ENCODE measurements around the gene UCN3. TPM values are rescaled to one million over a fixed set of nuclear protein-coding genes. Genes with fewer than 3 reads are reported as not detected.

Gene UCN3
- total and polyA plus RNA-seq, 10 of the 15 experiments (the other 5 are each of a cell fraction or from before 2014, with no cell fraction given): not detected

- CTCF ChIA-PET: interaction anchor here (0.9 to 4.1 kb wide), 4 partner anchors 15 to 603 kb away, joined by 3 to 26 read pairs (median 4); no protein-coding TSS in a partner anchor
- RAD21 ChIA-PET (ENCODE audit: unreplicated experiment): interaction anchor here (0.7 to 1.2 kb wide), 2 partner anchors 35 to 604 kb away, joined by 3 to 4 read pairs; no protein-coding TSS in a partner anchor
- no peak overlapping the region for H2AFZ ChIP-seq (ENCODE audit: control insufficient read depth, low read depth, low read length)
- H3K4me2 ChIP-seq (ENCODE audit: control insufficient read depth, insufficient read depth): no peak overlapping the region
- no peak overlapping the region for H3K4me3 ChIP-seq
- no TSS peak for BruUV-seq (replicated peaks)
- POLR2A ChIA-PET: no interaction called here
- no peaks in the 10 kb centered on the region for H3K36me3 ChIP-seq (ENCODE audit: control insufficient read depth in 2 of 2, insufficient read depth in 2 of 2, low read length in 1 of 2)
- intact Hi-C loops (cut with micrococcal nuclease; ENCODE audit: unreplicated experiment) (no loop called here), in situ Hi-C loops (cut with MboI) (no loop called here)
- DNase-seq (ENCODE audit: low read depth, low spot score): no peak
- no peak for FAIRE-seq
- H3K9me3 ChIP-seq (replicated peaks; ENCODE audit: control insufficient read depth, insufficient read depth, low read length): no peaks in the 10 kb centered on the region; the same call in 1 of the 3 replicates
- SMC1A ChIA-PET (ENCODE audit: uncharacterized antibody, unreplicated experiment): interaction anchor here (0.7 kb wide), 1 partner anchor 16 kb away, joined by 3 read pairs; no protein-coding TSS in a partner anchor
- no peak overlapping the region for H3K27ac ChIP-seq (ENCODE audit: control insufficient read depth, insufficient read depth)
- ATAC-seq: no peak
- H3K79me2 ChIP-seq (ENCODE audit: control insufficient read depth, insufficient read depth, low read length): peaks cover 17% of the 10 kb centered on the region
- H3K27me3 ChIP-seq (replicated peaks in 1 of 2; ENCODE audit: control insufficient read depth in 2 of 2, insufficient read depth in 2 of 2, low read length in 1 of 2): no peaks in the 10 kb centered on the region
- H3K4me1 ChIP-seq (ENCODE audit: control insufficient read depth, insufficient read depth, low read length): no peaks in the 10 kb centered on the region
- H3K9ac ChIP-seq (ENCODE audit: control insufficient read depth, insufficient read depth, low read length): no peak overlapping the region
- no peaks in the 10 kb centered on the region for H4K20me1 ChIP-seq (ENCODE audit: control insufficient read depth, insufficient read depth)
- no peak for TF ChIP-seq HCFC1 (IDR thresholded peaks at IDR 0.05; ENCODE audit: low read length)
- no peak for TF ChIP-seq KLF5 (IDR thresholded peaks at IDR 0.05; ENCODE audit: partially characterized antibody)
- TF ChIP-seq ETV6 (conservative IDR thresholded peaks at IDR 0.05 in 1 of 2, IDR thresholded peaks at IDR 0.05 in 1 of 2; ENCODE audit: borderline replicate concordance in 1 of 2, low read depth in 1 of 2): no peak
- no peak for TF ChIP-seq CUX1 (IDR thresholded peaks at IDR 0.05; ENCODE audit: insufficient replicate concordance, low read depth, low read length)
- TF ChIP-seq SIX5 (IDR thresholded peaks at IDR 0.05; ENCODE audit: low read depth, low read length, severe bottlenecking): no peak
- TF ChIP-seq TCF7 (IDR thresholded peaks at IDR 0.05; ENCODE audit: borderline replicate concordance): no peak
- no peak for TF ChIP-seq PAX8 (IDR thresholded peaks at IDR 0.05)
- no peak for TF ChIP-seq RAD21 (IDR thresholded peaks at IDR 0.05; ENCODE audit: insufficient read depth, low read depth, low read length)
- TF ChIP-seq JUND (IDR thresholded peaks at IDR 0.05; ENCODE audit: low read depth, low read length): no peak
- no peak for TF ChIP-seq POU2F2 (IDR thresholded peaks at IDR 0.05; ENCODE audit: borderline replicate concordance, low read depth, low read length)
- no peak for TF ChIP-seq POLR2AphosphoS5 (IDR thresholded peaks at IDR 0.05; ENCODE audit: low read length)
- no peak for TF ChIP-seq BHLHE40 (IDR thresholded peaks at IDR 0.05; ENCODE audit: borderline replicate concordance in 1 of 2, low read depth in 2 of 2, low read length in 1 of 2)
- no peak for TF ChIP-seq ZNF687 (IDR thresholded peaks at IDR 0.05)
Measured at GRCh38 chr10:5418584-5418983, 53.8 kb downstream of the UCN3 start.

Measured in GM12878 (cell line).